ENCODE measurements around the gene TENT4A. TPM values are rescaled to one million over a fixed set of nuclear protein-coding genes. Genes with fewer than 3 reads are reported as not detected.

Gene TENT4A
- total and polyA plus RNA-seq, 2 experiments from 2014 or later, result 6.8 to 14.1 TPM

- Histone ChIP-seq H3K36me3 (replicated peaks; ENCODE audit: insufficient read depth, low read depth) (no peaks in the 10 kb centered on the region), H4K20me1 (ENCODE audit: insufficient read depth, poor library complexity, severe bottlenecking) (peaks cover 14% of the 10 kb centered on the region)
- WGBS (ENCODE audit: low lambda C conversion rate, missing lambda C conversion rate), result 94% methylated on average over 11 of the region's 11 CpGs
These were observed 39.5 kb downstream of the TENT4A start for GRCh38 chr5:6752782-6753181.

GRCh38 chr5:6753851-6754250 lies 40.6 kb downstream of the TENT4A start:
- H3K36me3 ChIP-seq (replicated peaks; ENCODE audit: insufficient read depth, low read depth), result no peaks in the 10 kb centered on the region
- no peak overlapping the region for H3K27ac ChIP-seq
- H3K79me2 ChIP-seq, result no peaks in the 10 kb centered on the region
- no peaks in the 10 kb centered on the region for H3K9me2 ChIP-seq (replicated peaks; ENCODE audit: insufficient read depth)
- WGBS (ENCODE audit: low lambda C conversion rate, missing lambda C conversion rate), result 98% methylated on average over 11 of the region's 11 CpGs
- H4K20me1 ChIP-seq (ENCODE audit: insufficient read depth, poor library complexity, severe bottlenecking), result peaks cover 4% of the 10 kb centered on the region
- no peaks in the 10 kb centered on the region for H3K27me3 ChIP-seq
- DNase-seq (ENCODE audit: low spot score), result no peak
- H3K4me2 ChIP-seq, result no peak overlapping the region
- TF ChIP-seq EZH2 (IDR thresholded peaks at IDR 0.05; ENCODE audit: borderline replicate concordance) (no peak), CTCF (IDR thresholded peaks at IDR 0.05; ENCODE audit: poor library complexity) (no peak), EZH2phosphoT487 (IDR thresholded peaks at IDR 0.05; ENCODE audit: low read depth, severe bottlenecking, unreplicated experiment) (no peak)
- H3K4me3 ChIP-seq, result no peak overlapping the region
- no peaks in the 10 kb centered on the region for H3K9me3 ChIP-seq (ENCODE audit: low read depth)
- no peaks in the 10 kb centered on the region for H3K4me1 ChIP-seq (ENCODE audit: insufficient read depth)
- H2AFZ ChIP-seq, result no peak overlapping the region

More at GRCh38 chr5:6752782-6753181, 39.5 kb downstream of the TENT4A start:
- Histone ChIP-seq H3K9me2 (replicated peaks; ENCODE audit: insufficient read depth) (no peaks in the 10 kb centered on the region), H3K4me3 (no peak overlapping the region), H3K9me3 (ENCODE audit: low read depth) (no peaks in the 10 kb centered on the region), H3K27ac (no peak overlapping the region), H2AFZ (no peak overlapping the region), H3K4me1 (ENCODE audit: insufficient read depth) (no peaks in the 10 kb centered on the region), H3K27me3 (no peaks in the 10 kb centered on the region), H3K4me2 (no peak overlapping the region), H3K79me2 (peaks cover 9% of the 10 kb centered on the region)
- DNase-seq (ENCODE audit: low spot score), result no peak
- no peak for TF ChIP-seq EZH2phosphoT487 (IDR thresholded peaks at IDR 0.05; ENCODE audit: low read depth, severe bottlenecking, unreplicated experiment)
- no peak for TF ChIP-seq EZH2 (IDR thresholded peaks at IDR 0.05; ENCODE audit: borderline replicate concordance)
- TF ChIP-seq CTCF (IDR thresholded peaks at IDR 0.05; ENCODE audit: poor library complexity), result no peak

DNA sequence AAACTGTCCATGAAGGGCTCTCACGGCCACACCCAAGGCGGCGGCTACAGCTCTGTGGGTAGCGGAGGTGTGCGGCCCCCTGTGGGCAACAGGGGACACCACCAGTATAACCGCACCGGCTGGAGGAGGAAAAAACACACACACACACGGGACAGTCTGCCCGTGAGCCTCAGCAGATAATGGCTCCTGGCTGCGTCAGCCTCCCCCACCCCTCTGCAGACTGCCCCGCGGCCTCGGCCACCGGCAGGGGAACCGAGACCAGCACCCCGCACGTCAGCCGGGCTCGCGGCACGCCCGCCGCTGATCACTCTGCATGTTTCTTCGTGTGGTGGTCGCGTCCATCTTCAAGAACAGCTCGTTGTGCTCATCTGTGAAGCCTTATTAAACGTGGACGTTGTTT lies 41.5 kb downstream of the TENT4A start:
- H3K4me3 ChIP-seq, result no peak overlapping the region
- no peaks in the 10 kb centered on the region for H3K9me3 ChIP-seq (ENCODE audit: low read depth)
- TF ChIP-seq CTCF (IDR thresholded peaks at IDR 0.05; ENCODE audit: poor library complexity) (no peak), EZH2phosphoT487 (IDR thresholded peaks at IDR 0.05; ENCODE audit: low read depth, severe bottlenecking, unreplicated experiment) (no peak), EZH2 (IDR thresholded peaks at IDR 0.05; ENCODE audit: borderline replicate concordance) (no peak)
- no peak overlapping the region for H3K27ac ChIP-seq
- no peaks in the 10 kb centered on the region for H3K27me3 ChIP-seq
- peaks cover 3% of the 10 kb centered on the region for H4K20me1 ChIP-seq (ENCODE audit: insufficient read depth, poor library complexity, severe bottlenecking)
- DNase-seq (ENCODE audit: low spot score), result no peak
- no peaks in the 10 kb centered on the region for H3K4me1 ChIP-seq (ENCODE audit: insufficient read depth)
- over 99% methylated on average over 29 of the region's 29 CpGs for WGBS (ENCODE audit: low lambda C conversion rate, missing lambda C conversion rate)
- no peak overlapping the region for H3K4me2 ChIP-seq
- no peaks in the 10 kb centered on the region for H3K36me3 ChIP-seq (replicated peaks; ENCODE audit: insufficient read depth, low read depth)
- H2AFZ ChIP-seq, result no peak overlapping the region
- no peaks in the 10 kb centered on the region for H3K79me2 ChIP-seq
- H3K9me2 ChIP-seq (replicated peaks; ENCODE audit: insufficient read depth), result no peaks in the 10 kb centered on the region

DNA sequence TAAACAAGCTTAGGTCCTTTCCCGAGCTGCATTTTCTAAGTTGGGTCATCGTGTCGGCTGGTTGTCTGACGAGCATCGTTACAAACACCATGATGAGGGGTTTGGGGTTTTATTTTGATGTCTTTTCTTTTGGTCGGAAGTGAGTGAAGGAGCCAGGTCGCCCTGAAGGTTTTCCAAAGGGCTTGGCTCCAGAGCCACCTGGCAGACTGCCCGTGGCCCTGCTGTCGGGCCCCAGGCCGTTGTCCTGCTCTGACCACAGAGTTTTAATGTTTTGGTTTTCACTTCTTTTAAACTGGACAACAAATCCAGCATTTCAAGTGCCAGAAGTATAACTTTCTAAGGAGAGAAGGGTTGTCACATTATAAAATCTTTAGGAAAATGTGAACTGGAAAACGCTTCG lies 42.3 kb downstream of the TENT4A start:
- TF ChIP-seq CTCF (IDR thresholded peaks at IDR 0.05; ENCODE audit: poor library complexity) (no peak), EZH2 (IDR thresholded peaks at IDR 0.05; ENCODE audit: borderline replicate concordance) (no peak), EZH2phosphoT487 (IDR thresholded peaks at IDR 0.05; ENCODE audit: low read depth, severe bottlenecking, unreplicated experiment) (no peak)
- H3K79me2 ChIP-seq, result no peaks in the 10 kb centered on the region
- no peaks in the 10 kb centered on the region for H3K9me3 ChIP-seq (ENCODE audit: low read depth)
- no peak overlapping the region for H3K27ac ChIP-seq
- no peak overlapping the region for H3K4me2 ChIP-seq
- H3K27me3 ChIP-seq, result no peaks in the 10 kb centered on the region
- no peak overlapping the region for H3K4me3 ChIP-seq
- no peak overlapping the region for H2AFZ ChIP-seq
- 97% methylated on average over 12 of the region's 12 CpGs for WGBS (ENCODE audit: low lambda C conversion rate, missing lambda C conversion rate)
- H3K36me3 ChIP-seq (replicated peaks; ENCODE audit: insufficient read depth, low read depth), result no peaks in the 10 kb centered on the region
- no peak for DNase-seq (ENCODE audit: low spot score)
- peaks cover 3% of the 10 kb centered on the region for H4K20me1 ChIP-seq (ENCODE audit: insufficient read depth, poor library complexity, severe bottlenecking)
- H3K4me1 ChIP-seq (ENCODE audit: insufficient read depth), result no peaks in the 10 kb centered on the region
- no peaks in the 10 kb centered on the region for H3K9me2 ChIP-seq (replicated peaks; ENCODE audit: insufficient read depth)

All from hepatocyte (in vitro differentiated cells).